Stimulated activated naive CD8-positive, alpha-beta T cell treated with anti-CD3 and anti-CD28 coated beads, Interleukin-15, Interleukin-2, amounts not matched to agents 100 ng/mL and 50 ng/mL, for 24 hours (primary cell): ENCODE data around the gene KIAA1671.

ENCODE experiments used
- H3K27ac Mint-ChIP-seq: one replicate; pipeline ENCODE4 v1.8.0; 2021; ENCODE audit warnings: mild to moderate bottlenecking, mixed read lengths
- H3K27me3 Mint-ChIP-seq: one replicate; pipeline ENCODE4 v1.8.0; 2021; ENCODE audit warnings: mixed read lengths
- H3K36me3 Mint-ChIP-seq: one replicate; pipeline ENCODE4 v1.8.0; 2021; ENCODE audit warnings: low read depth, mixed read lengths
- H3K4me1 Mint-ChIP-seq: one replicate; pipeline ENCODE4 v1.8.0; 2021; ENCODE audit warnings: low read depth, mixed read lengths
- H3K4me3 Mint-ChIP-seq: one replicate; pipeline ENCODE4 v1.8.0; 2021; ENCODE audit warnings: mild to moderate bottlenecking, mixed read lengths
- H3K9me3 Mint-ChIP-seq: one replicate; pipeline ENCODE4 v1.8.0; 2021; ENCODE audit warnings: mixed read lengths

Gene KIAA1671

GRCh38 chr22:25025491-25026400, 73.2 kb downstream of the KIAA1671 start:
- H3K9me3 Mint-ChIP-seq, result no peaks in the 10 kb centered on the region
- no peak overlapping the region for H3K4me3 Mint-ChIP-seq
- H3K27ac Mint-ChIP-seq, result no peak overlapping the region
- peaks cover 6% of the 10 kb centered on the region for H3K4me1 Mint-ChIP-seq
- no peaks in the 10 kb centered on the region for H3K36me3 Mint-ChIP-seq
- H3K27me3 Mint-ChIP-seq, result peaks cover under 1% of the 10 kb centered on the region

GRCh38 chr22:25027043-25027906, 74.8 kb downstream of the KIAA1671 start:
- Mint-ChIP-seq H3K36me3 (no peaks in the 10 kb centered on the region), H3K27ac (no peak overlapping the region), H3K4me3 (no peak overlapping the region), H3K4me1 (peaks cover 6% of the 10 kb centered on the region), H3K9me3 (no peaks in the 10 kb centered on the region), H3K27me3 (no peaks in the 10 kb centered on the region)

DNA sequence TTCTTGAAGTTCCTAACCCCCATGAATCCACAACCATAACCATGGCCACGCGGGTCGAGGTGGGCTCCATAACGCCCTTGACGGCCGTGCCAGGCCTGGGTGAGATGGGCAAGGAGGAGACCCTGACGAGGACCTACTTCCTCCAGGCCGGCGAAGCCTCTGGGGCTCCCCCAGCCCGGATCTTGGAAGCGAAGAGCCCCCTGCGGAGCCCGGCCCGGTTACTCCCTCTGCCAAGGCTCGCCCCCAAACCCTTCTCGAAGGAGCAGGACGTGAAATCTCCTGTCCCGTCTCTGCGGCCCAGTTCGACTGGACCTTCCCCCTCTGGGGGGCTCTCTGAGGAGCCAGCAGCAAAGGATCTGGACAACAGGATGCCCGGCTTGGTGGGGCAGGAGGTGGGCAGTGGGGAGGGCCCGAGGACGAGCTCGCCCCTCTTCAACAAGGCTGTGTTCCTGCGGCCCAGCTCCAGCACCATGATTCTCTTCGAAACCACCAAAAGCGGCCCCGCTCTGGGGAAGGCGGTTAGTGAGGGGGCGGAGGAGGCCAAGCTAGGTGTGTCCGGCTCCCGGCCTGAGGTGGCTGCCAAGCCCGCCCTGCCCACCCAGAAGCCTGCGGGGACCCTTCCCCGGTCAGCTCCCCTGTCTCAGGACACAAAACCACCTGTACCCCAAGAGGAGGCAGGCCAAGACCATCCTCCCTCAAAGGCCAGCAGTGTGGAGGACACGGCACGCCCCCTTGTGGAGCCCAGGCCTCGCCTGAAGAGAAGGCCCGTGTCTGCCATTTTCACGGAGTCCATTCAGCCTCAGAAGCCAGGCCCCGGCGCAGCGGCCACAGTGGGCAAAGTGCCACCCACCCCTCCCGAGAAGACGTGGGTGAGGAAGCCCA, 75.7 kb downstream of the KIAA1671 start:
- Mint-ChIP-seq H3K27ac (no peak overlapping the region), H3K4me1 (peaks cover 6% of the 10 kb centered on the region), H3K27me3 (no peaks in the 10 kb centered on the region), H3K36me3 (no peaks in the 10 kb centered on the region), H3K9me3 (no peaks in the 10 kb centered on the region), H3K4me3 (no peak overlapping the region)

- no peak overlapping the region for H3K27ac Mint-ChIP-seq
- H3K9me3 Mint-ChIP-seq, result no peaks in the 10 kb centered on the region
- H3K36me3 Mint-ChIP-seq, result no peaks in the 10 kb centered on the region
- no peak overlapping the region for H3K4me3 Mint-ChIP-seq
- H3K4me1 Mint-ChIP-seq, result peaks cover 6% of the 10 kb centered on the region
- no peaks in the 10 kb centered on the region for H3K27me3 Mint-ChIP-seq
These were observed 76.3 kb downstream of the KIAA1671 start for GRCh38 chr22:25028841-25029141.

GRCh38 chr22:25029181-25029580, 76.7 kb downstream of the KIAA1671 start:
- Mint-ChIP-seq H3K36me3 (no peaks in the 10 kb centered on the region), H3K4me3 (no peak overlapping the region), H3K9me3 (no peaks in the 10 kb centered on the region), H3K27me3 (no peaks in the 10 kb centered on the region), H3K4me1 (peaks cover 6% of the 10 kb centered on the region), H3K27ac (no peak overlapping the region)

GRCh38 chr22:25030636-25031035, 78.1 kb downstream of the KIAA1671 start:
- no peaks in the 10 kb centered on the region for H3K27me3 Mint-ChIP-seq
- peaks cover 6% of the 10 kb centered on the region for H3K4me1 Mint-ChIP-seq
- H3K9me3 Mint-ChIP-seq, result no peaks in the 10 kb centered on the region
- H3K27ac Mint-ChIP-seq, result no peak overlapping the region
- no peaks in the 10 kb centered on the region for H3K36me3 Mint-ChIP-seq
- H3K4me3 Mint-ChIP-seq, result no peak overlapping the region

DNA sequence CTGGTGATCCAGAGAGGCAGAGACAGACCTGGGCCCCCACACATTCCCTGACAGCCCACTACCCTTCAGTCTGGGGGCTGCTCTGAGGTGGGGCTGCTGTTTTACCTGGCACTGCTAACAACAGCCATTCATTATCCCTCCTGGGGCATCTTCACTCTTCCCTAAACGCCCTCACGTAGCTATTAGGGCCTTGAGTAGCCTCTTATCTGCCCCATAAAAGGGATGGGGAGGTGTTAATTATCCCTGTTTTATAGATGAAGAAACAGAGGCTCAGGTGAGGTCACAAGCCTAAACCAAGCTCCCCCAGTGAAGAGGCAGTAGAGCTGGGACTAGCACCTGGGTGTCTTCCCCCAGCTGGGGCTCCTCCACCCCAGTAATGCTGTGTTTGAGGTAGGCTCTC, 79.5 kb downstream of the KIAA1671 start:
- Mint-ChIP-seq H3K36me3 (no peaks in the 10 kb centered on the region), H3K27ac (no peak overlapping the region), H3K4me3 (no peak overlapping the region), H3K9me3 (no peaks in the 10 kb centered on the region), H3K27me3 (no peaks in the 10 kb centered on the region), H3K4me1 (no peaks in the 10 kb centered on the region)

DNA sequence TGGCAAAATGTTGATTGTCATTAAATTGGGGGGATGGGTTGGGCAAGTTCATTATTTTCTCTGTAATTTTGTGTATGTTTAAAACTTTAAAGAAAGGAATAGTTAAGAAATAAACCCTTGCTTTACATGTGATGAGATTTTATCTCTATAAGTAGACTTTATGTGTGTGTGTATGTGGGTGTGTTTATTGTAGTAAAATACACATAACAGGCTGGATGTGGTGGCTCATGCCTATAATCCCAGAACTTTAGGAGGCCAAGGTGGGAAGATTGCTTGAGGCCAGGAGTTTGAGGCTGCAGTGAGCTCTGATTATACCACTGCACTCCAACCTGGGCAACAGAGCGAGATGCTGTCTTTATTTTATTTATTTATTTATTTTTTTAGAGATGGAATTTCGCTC, 83.2 kb downstream of the KIAA1671 start:
- Mint-ChIP-seq H3K27me3 (no peaks in the 10 kb centered on the region), H3K4me3 (no peak overlapping the region), H3K9me3 (no peaks in the 10 kb centered on the region), H3K36me3 (no peaks in the 10 kb centered on the region), H3K27ac (no peak overlapping the region), H3K4me1 (no peaks in the 10 kb centered on the region)

- Mint-ChIP-seq H3K4me3 (no peak overlapping the region), H3K27ac (no peak overlapping the region), H3K9me3 (no peaks in the 10 kb centered on the region), H3K27me3 (no peaks in the 10 kb centered on the region), H3K36me3 (no peaks in the 10 kb centered on the region), H3K4me1 (no peaks in the 10 kb centered on the region)
These were observed 85.7 kb downstream of the KIAA1671 start for GRCh38 chr22:25038239-25038638.

- no peaks in the 10 kb centered on the region for H3K27me3 Mint-ChIP-seq
- no peak overlapping the region for H3K27ac Mint-ChIP-seq
- no peaks in the 10 kb centered on the region for H3K9me3 Mint-ChIP-seq
- no peak overlapping the region for H3K4me3 Mint-ChIP-seq
- H3K4me1 Mint-ChIP-seq, result no peaks in the 10 kb centered on the region
- H3K36me3 Mint-ChIP-seq, result no peaks in the 10 kb centered on the region
These were observed 86.3 kb downstream of the KIAA1671 start for GRCh38 chr22:25038771-25039170.

DNA sequence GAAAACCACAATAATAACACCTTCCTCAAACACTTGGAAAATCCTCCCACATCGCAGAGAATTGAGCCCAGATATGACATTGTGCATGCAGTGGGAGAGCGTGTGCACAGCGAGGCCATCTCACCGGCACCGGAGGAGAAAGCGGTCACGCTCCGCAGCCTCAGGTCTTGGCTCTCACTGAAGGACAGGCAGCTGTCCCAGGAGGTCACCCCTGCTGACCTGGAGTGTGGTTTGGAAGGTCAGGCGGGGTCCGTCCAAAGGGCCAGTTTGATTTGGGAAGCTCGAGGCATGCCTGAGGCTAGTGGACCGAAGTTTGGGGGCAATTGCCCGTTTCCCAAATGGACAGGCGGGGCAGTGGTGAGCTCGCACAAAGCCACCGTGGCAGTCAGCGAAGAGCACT, 86.7 kb downstream of the KIAA1671 start:
- Mint-ChIP-seq H3K4me1 (no peaks in the 10 kb centered on the region), H3K27ac (no peak overlapping the region), H3K4me3 (no peak overlapping the region), H3K36me3 (no peaks in the 10 kb centered on the region), H3K9me3 (no peaks in the 10 kb centered on the region), H3K27me3 (no peaks in the 10 kb centered on the region)

DNA sequence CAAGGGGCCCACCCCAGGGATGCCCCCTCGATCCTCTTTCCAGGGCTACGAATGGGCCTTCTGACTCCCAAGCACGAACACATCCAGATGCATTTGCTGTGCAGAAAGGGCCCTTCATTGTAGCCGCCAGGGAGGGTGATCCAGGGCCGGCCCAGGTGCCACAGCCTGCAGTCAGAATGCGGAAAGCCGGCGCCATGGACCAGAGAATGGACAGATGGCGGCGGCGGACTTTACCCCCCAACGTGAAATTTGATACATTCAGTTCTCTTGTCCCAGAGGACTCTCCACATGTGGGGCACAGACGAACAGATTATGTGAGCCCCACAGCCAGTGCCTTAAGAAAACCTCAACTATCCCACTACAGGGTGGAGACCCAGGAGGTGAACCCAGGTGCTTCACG, 87.2 kb downstream of the KIAA1671 start:
- Mint-ChIP-seq H3K36me3 (no peaks in the 10 kb centered on the region), H3K27ac (no peak overlapping the region), H3K4me1 (no peaks in the 10 kb centered on the region), H3K27me3 (no peaks in the 10 kb centered on the region), H3K9me3 (no peaks in the 10 kb centered on the region), H3K4me3 (no peak overlapping the region)

- no peak overlapping the region for H3K4me3 Mint-ChIP-seq
- no peaks in the 10 kb centered on the region for H3K27me3 Mint-ChIP-seq
- H3K4me1 Mint-ChIP-seq, result no peaks in the 10 kb centered on the region
- no peak overlapping the region for H3K27ac Mint-ChIP-seq
- H3K36me3 Mint-ChIP-seq, result no peaks in the 10 kb centered on the region
- no peaks in the 10 kb centered on the region for H3K9me3 Mint-ChIP-seq
These were observed 92.6 kb downstream of the KIAA1671 start for GRCh38 chr22:25045159-25045558.

- H3K27ac Mint-ChIP-seq, result peak overlapping the region; percentile 17
These were observed 95.6 kb downstream of the KIAA1671 start for GRCh38 chr22:25048071-25048470.

More at GRCh38 chr22:25048071-25048470, 95.6 kb downstream of the KIAA1671 start:
- H3K27me3 Mint-ChIP-seq, result no peaks in the 10 kb centered on the region
- H3K36me3 Mint-ChIP-seq, result no peaks in the 10 kb centered on the region
- H3K4me1 Mint-ChIP-seq, result peaks cover 1% of the 10 kb centered on the region
- H3K4me3 Mint-ChIP-seq, result no peak overlapping the region
- H3K9me3 Mint-ChIP-seq, result peaks cover 10% of the 10 kb centered on the region
